Stimulated activated CD8-positive, alpha-beta memory T cell treated with anti-CD3 and anti-CD28 coated beads, Interleukin-4, amount 100 ng/mL, for 24 hours (primary cell): ENCODE measurements around the gene GADL1.

Experiments
- DNase-seq: peaks from one replicate; pipeline ENCODE4 v3.0.0-alpha.2; 2020; ENCODE audit warnings: low read depth

Gene GADL1

GRCh38 chr3:30723211-30723610, 171.2 kb downstream of the GADL1 start:
- no peak for DNase-seq

- DNase-seq, result no peak
Measured at GRCh38 chr3:30721314-30721634, 173.2 kb downstream of the GADL1 start.

DNA sequence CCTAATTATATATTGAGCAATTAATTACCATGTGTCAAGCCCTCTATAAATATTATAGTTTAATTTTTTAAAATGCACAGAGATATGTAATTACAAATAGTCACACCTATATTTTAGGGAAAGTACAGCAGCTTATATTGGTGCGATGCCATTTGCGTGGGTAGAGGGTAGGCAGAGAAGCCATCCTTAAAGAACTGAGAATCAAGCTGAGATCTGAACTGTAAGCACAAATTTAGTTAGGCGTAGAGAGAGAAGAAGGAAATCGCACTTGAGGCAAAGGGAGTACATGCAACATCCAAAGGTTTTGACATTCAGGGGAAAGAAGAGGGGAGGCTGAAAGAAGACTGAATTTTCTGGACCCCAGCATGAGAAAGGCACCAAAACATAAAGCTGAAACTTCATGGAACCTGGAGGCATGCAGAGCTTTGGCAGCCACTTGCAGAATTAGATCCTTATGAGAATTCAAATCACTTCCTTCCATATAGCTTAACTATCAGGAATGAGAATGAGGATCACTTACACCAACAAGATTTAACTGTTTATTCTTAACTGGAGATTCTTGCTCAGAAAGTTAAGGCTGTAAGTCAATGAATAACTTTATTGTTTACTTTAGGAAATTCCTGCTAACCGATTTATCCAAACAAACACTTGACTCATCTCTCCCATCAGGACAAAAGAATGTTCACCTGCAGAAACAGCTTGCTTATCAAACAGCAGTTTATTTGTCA, 173.7 kb downstream of the GADL1 start:
- no peak for DNase-seq

DNA sequence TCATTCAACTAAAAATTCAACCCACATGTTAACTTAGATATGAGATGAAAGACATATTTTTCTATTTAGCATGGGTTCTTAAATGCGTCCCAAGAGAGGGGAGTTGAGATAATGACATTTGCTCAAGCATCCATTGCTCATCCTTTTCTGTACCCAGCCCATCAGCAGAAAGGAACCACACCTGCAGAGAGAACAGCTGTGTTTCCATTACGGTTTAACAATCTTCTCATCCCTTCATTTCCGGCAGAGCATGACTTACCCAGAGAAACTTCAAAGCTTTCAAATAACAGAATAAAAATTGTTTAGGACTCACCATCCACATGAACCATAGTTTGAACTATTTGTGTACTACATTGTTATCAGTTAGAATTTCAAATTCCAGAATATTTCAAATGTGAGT, 174.9 kb downstream of the GADL1 start:
- no peak for DNase-seq

- no peak for DNase-seq
Measured at GRCh38 chr3:30713885-30714503, 180.5 kb downstream of the GADL1 start.

GRCh38 chr3:30712991-30713390, 181.5 kb downstream of the GADL1 start:
- no peak for DNase-seq

DNA sequence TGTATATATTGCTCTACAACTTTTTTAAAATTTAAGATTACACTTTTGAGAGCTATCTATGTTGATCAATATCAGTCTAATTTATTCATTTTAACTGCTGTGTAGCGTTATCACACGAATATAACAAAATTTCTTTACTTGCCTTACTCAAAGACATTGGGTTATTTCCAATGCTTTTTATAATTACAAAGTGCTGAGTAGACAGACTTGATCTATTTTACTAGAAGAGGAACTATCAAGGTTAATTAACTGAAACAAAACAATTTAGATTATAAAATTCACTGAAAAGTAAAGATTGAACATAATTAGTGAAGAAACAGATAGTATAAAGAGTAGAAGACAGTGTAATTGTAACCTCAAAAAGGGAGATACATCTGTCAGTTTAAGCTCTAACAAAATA, 182.6 kb downstream of the GADL1 start:
- no peak for DNase-seq

- DNase-seq, result no peak
Measured at GRCh38 chr3:30711151-30711550, 183.3 kb downstream of the GADL1 start.

DNA sequence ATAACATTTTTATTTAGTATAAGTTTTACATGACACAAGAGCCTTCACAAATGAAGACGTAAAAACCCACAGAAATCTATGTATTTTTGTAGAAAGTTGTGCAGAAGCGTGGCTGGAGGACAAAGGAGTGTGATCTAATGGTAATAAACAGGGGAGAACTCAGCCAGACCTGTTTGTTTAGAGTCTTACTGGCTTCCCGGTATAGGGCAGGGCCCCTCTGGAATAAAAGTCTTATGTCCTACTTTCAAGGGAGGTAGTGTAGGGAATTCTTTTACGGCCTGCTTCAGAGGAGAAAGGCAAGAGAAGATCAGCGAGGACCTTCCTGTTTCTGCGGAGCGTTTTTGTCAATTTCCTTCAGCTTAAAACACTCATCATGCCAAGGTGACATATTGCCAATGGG, 184.4 kb downstream of the GADL1 start:
- no peak for DNase-seq

DNA sequence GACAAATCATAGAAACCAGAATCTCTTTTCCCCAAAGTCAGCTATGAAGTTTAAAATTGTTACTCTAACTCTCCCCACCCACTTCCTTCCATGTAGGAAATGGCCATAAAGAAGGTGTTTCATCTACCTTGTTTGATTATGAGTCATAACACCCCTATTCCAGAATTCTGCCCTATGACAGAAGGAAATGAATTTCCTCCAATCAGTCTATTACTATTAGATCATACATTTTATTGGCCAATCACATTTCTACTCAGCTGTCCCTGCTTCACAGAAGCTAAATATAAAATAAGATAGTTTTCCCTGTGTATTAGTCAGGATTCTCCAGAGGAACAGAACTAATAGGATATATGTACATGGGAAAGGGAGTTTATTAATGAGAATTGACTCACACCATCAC, 186.0 kb downstream of the GADL1 start:
- DNase-seq, result no peak

DNA sequence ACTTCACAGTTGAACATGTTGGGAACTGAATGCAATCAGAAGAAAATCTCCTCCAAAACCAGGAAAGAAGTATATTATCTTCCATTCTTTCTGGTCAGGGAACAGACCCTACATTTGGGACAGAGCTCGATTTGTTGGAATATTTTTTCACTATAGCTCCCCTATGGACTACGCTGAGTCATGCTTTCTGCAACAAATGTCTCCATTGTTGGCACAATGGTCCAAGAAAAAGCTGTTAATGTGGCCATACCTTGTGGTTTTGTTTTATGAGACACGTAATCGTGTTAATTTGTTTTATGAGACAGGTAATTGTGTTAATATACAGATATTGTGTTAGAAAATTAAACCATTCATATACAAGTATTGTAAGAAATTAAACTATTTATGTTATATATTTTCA, 186.6 kb downstream of the GADL1 start:
- DNase-seq, result no peak

GRCh38 chr3:30704931-30705890, 189.2 kb downstream of the GADL1 start:
- DNase-seq, result no peak

DNA sequence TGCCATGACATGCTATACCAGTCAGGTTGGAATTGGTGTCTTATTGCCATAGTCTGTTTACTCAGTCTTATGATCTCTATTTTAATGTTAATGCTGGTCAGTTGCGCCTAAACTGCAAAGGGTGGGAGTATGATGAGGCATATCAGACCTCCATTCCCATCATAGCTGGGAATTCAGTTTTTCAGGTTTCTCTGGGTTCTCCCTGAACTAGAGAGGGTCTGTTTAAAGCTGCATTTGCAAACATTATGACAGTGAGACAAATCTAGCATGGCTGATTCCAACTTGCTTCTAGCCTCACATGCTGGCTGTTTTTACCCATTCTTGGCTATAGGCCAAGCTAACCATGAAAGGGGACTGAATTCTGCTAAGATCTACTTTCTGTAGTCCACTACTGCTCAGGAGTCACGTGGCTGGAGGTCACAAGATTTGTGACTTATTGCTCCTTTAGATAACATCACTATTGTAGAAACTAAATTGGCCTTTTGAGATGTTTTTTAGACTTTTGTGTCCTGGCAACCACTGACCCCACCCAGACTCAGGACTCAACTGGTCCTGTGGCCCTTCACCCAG, 191.5 kb downstream of the GADL1 start:
- no peak for DNase-seq

DNA sequence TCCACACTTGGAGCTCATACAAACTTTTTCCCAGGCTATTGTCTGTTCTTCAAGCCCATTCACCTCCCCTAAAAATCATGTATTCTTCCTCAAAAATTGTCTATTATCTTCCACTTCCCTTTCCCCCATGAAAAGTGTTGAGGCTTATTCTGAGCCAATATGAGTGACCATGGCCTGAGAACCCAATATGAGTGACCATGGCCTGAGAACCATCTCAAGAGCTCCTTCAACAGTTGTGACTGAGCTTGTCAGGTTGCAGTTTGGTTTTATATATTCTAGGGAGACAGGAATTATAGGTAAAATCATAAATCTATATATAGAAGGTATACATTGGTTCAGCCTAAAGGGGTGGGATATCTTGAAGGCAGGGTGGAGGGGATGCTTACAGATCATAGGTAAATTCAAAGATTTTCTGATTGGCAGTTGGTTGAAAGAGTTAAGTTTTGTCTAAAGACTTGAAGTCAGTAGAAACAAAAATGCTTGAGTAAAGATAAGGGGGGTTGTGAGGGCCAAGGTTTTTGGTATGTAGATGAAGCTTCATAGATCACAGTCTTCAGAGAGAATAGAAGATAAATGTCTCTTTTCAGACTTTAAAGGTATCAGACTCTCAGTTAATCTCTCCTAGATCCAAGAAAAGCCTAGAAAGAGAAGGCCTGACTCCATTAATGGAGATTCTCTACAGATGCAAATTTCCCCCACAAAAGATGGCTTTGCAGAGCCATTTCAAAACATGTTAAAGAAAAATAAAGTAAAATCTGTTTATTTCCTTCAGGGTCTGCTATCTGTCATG, 192.2 kb downstream of the GADL1 start:
- no peak for DNase-seq

DNA sequence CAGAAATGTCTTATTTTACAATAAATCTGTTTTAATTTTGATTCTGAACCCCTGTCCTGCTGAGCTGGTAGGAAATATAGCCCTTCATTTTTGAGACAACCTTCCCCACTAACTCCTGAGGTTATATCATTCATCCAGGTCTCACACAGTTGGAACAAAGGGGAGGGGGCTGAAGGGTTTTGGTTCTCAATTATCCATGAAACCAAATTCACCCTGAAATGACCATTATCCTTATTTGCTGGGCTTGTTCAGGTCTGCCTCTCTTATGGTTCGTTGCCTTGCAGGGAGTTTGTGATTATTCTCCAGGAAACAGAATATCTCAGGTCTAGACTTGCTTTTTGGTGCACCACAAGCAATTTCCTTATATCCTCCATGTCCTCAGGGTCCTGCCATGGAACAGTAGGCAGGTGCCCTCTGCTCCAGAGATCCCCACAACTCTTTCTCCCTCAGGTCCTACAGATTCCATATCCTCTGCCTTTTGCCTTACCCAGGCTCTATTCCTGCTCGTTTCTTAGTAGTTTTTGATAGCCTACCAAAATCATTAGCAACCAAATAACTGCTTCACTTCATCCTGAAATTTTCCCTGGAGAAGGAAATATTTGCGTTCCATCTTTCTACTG, 193.6 kb downstream of the GADL1 start:
- DNase-seq, result no peak

GRCh38 chr3:30699927-30700326, 194.5 kb downstream of the GADL1 start:
- no peak for DNase-seq

DNA sequence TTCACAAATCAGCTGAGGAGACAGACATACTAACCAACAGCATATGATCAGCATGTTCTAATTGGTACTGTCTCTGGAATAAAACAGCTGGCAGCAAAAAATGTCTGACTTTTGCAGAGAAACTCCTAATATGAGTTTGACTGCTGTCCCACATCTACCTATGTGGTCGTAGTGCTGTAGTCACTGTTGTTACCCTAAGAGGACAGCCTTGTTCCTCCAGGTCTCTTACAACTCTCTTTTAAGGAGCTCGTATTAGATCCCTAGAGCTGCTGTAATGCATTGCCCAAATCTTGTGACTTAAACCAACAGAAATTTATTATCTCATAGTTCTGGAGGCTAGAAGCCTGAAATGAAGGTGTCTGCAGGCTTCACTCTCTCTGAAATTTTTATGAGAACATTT, 195.9 kb downstream of the GADL1 start:
- no peak for DNase-seq

- no peak for DNase-seq
Measured at GRCh38 chr3:30696896-30697295, 197.6 kb downstream of the GADL1 start.

DNA sequence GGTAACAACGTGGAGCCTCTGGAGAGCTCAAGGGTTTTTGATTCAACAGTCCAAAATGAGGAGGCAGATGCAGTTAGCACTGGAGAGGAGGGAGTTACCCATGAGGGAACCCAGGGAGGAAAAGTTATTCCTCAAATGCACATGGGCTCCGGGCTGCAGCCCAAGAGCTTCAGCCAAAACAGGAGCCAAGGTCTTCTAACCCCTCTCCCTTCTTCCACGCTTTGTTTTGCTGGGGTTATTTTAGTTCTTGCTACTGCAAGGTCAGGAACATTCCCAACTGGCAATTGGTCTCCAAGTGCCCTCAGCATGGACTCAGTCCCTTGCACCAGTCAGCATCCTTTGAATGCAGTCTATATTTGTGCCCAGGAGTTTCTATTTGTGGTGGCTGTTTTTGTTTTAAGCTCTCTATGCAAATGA, 198.1 kb downstream of the GADL1 start:
- no peak for DNase-seq

DNA sequence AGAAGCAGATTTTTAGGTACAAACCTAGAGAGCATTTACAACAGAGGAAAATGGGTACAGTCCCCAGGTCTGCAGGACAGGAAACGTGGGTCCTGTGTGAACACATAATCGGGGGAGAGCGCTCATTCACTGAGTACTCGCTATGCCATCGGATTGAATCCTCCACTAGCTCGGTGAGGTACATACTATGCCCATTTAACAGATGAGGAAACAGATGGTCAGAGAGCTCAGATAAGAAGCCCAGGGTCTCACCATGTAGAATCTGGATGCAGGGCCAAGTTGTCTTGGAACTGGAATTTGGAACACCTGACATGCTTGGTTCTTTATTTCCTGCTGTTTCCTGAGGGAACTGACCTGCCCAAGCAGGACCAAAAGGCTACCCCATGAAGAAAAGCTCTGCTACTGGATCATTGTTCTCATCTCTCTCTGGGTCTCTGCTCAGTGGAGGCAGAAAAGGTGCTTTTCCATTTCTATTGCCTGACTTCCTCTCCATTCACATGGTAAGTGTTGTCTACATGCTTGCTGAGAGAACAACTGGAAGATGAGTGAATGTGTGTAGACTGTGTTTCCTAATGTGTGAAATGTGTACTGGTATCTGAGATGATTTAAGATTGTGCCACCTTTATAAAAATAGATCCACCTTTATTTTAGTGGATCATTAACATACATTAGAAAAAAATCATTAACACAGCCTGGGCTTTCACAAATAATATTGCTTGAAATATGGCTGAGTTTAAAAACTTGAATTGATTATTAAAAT, 199.0 kb downstream of the GADL1 start:
- no peak for DNase-seq

- DNase-seq, result no peak
Measured at GRCh38 chr3:30694668-30695067, 199.8 kb downstream of the GADL1 start.
